ENCODE measurements around the gene UCN.

UCN gene

DNA sequence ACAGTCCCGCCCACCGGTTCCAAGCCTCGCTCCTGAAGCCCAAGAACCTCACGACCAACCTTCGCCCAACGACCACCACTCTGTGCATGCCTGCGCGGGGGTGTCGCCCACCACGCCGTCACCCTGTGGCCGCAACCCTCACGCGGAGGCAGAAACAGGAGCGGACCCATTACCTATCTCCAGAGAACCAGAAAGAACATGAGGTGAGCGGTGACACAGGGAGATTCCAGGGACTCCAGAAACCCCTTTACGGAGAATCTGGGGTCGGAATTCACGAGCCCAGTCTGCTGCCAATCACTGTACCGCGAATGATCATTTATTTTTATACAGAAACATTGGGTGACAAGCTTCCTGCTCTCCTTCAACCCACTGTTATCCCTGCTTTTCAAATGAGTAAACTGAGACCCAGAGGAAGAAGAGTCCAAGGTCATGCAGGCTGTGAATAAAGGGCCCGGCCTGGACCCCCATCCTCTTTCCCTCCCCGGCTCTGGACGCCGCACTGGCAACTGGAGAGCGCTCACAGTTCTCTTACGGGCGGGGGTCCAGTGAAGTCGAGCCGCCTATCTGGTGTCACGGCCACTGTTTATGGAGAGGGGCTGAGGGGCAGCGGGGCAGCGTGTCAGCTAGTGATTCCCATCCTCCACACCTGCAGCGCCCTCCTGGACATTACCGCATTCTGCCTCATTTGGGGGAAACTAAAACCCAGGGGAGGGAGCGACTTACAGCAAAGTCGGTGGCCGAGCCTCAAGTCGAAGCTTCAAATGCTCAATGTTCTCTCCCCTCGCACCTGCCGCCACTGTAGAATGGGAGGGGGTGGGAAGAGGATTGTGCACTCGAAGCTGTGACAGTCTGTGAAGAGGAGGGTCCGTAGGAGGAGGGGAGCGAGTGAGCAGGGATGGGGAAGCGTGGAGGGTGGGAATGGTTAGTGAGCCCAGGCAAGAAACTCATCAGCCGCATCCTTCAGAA, 44.7 kb downstream of the UCN start:
- no peaks in the 10 kb centered on the region for H3K36me3 Mint-ChIP-seq (ENCODE audit: low read depth)
- peaks cover 43% of the 10 kb centered on the region for H3K27me3 Mint-ChIP-seq
- H3K4me1 Mint-ChIP-seq (ENCODE audit: low read depth) = peaks cover 29% of the 10 kb centered on the region
- H3K9me3 Mint-ChIP-seq = no peaks in the 10 kb centered on the region
- peak overlapping the region; percentile 80 for H3K27ac Mint-ChIP-seq
- H3K4me3 Mint-ChIP-seq = peak overlapping the region; percentile 85

DNA sequence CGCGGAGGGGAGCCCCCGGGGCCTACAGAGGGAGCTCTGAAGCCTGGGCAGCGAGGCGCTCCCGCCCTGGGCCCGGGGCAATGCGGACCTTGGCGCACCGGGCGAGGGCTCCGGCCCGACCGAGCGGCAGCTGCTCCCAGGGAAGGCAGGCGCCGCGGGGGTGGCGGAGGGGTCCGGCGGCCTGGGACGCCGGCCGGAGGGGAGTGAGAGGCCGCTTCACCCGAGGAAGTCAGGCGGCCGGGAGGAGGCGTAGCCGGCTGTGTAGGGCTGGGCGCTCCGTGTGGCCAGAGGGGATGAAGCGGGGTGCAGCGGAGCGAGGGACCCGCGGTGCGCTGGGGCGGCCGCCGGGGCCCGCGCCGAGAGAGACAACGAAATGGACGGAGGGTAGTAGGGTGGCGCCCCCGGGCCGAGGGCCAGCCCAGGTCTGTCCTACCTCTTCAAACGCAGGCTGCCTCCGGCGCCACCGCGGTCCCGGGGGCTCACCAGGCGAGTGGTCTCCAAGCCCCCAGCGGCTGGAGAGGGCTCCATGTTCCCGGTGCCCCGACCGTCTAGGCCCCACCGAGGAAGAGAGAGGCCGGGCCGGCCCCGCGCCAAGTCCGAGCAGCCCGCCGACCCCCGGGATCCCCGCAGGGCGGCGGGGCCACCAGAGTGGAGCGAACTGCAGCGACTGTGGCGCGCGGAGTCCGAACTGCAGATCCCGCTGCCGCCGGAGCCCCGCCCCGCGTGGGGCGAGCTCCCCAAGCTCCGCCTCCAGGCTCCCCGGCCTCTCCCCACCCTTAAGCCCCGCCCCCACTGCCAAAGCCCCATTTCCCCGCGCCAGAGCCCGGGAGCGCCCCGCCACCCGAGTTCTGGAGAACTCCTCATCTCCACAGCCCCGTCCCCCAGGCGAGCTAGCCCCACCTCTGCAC, 45.6 kb downstream of the UCN start, which contains the start of gene SLC30A3:
Gene SLC30A3, minus strand, starts transcription at position 669 of the 908 bp plus-strand sequence. Its CDS starts 141 bp downstream, at position 528.
- peaks cover 51% of the 10 kb centered on the region for H3K27me3 Mint-ChIP-seq
- H3K36me3 Mint-ChIP-seq (ENCODE audit: low read depth) = no peaks in the 10 kb centered on the region
- peak within 1 kb of the TSS; percentile 85 for H3K4me3 Mint-ChIP-seq
- no peaks in the 10 kb centered on the region for H3K9me3 Mint-ChIP-seq
- peaks cover 29% of the 10 kb centered on the region for H3K4me1 Mint-ChIP-seq (ENCODE audit: low read depth)
- peak within 1 kb of the TSS; percentile 80 for H3K27ac Mint-ChIP-seq

DNA sequence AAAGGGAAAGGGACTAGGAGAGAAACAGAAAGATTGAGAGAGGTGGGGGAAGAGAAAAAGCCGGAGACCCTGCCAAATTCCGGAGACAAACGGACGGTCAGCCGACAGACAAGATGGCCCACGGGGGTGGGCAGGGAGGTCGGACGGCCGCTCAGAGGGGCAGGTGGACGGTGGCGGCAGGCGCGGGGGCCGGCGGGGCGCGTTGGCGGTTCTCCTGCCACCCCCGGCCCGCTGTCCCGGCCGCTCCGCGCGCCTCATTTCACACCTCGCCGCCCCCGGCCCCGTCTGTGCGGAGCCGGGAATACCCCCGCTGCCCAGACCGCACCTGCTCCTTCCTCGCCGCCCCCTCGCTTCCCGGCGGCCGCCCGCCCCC, 46.3 kb downstream of the UCN start:
- Mint-ChIP-seq H3K27ac (no peak overlapping the region), H3K9me3 (no peaks in the 10 kb centered on the region), H3K4me1 (ENCODE audit: low read depth) (peaks cover 29% of the 10 kb centered on the region), H3K27me3 (peaks cover 56% of the 10 kb centered on the region), H3K36me3 (ENCODE audit: low read depth) (no peaks in the 10 kb centered on the region), H3K4me3 (peak overlapping the region; percentile 47)

DNA sequence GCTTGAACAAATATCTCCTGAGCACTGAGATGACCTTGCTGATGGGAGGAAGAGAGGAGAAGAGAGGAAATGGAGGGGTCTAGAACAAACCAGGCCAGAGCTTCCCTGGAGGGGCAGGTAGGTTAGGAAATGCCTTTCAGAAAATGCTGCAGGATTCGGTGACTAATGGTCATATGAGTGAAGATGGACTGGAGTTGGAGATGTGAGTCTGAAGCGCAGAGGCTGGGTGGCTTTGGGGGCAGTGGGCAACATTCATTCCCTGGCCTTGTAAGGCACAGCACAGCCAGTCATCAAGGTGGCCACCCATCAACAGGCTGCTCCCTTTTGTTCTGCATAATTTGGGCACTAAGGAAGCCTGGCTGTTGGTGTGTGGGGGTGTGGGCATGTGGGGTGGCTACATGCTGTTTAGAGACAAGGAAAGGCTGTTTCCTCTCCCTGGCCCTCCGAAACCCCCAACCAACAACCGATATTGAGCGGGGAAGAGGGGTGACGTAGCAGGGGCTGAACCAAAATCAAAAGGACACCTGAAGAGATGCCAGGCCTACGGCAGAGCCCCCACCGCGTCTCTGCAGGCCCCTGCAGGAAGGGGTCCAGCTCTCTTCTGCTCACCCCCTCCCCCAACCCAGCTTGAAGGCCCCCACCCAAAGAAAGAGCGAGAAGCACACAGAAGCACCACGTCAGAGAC, 46.9 kb downstream of the UCN start:
- Mint-ChIP-seq H3K4me3 (peak overlapping the region; percentile 47), H3K9me3 (no peaks in the 10 kb centered on the region), H3K4me1 (ENCODE audit: low read depth) (peaks cover 29% of the 10 kb centered on the region), H3K36me3 (ENCODE audit: low read depth) (no peaks in the 10 kb centered on the region), H3K27ac (peak overlapping the region; percentile 39), H3K27me3 (peaks cover 56% of the 10 kb centered on the region)

DNA sequence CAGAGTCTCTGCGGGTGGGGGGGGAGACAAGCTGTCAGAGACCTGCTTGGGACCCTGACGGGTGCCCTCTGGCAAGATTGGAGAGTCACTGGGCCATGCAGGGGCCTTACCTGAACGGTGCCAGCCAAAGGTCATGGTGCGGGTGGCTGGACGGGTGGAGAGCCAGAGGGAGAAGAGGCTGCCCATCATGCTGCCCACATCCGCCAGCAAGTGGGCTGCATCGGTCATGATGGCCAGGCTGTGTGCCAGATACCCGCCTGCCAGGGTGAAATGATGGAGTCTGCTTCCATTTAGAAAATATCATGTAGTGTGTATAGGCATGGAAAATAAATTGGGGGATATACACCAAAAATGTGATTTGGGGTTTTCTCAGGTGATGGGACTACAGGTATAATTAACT, 50.2 kb downstream of the UCN start:
- H3K4me1 Mint-ChIP-seq (ENCODE audit: low read depth) = peaks cover 11% of the 10 kb centered on the region
- peaks cover 57% of the 10 kb centered on the region for H3K27me3 Mint-ChIP-seq
- no peaks in the 10 kb centered on the region for H3K36me3 Mint-ChIP-seq (ENCODE audit: low read depth)
- no peaks in the 10 kb centered on the region for H3K9me3 Mint-ChIP-seq
- no peak overlapping the region for H3K27ac Mint-ChIP-seq
- no peak overlapping the region for H3K4me3 Mint-ChIP-seq

All from stimulated activated naive CD8-positive, alpha-beta T cell treated with anti-CD3 and anti-CD28 coated beads, Interleukin-15, Interleukin-2, amounts not matched to agents 100 ng/mL and 50 ng/mL, for 24 hours (primary cell).